GM12878 (cell line): ENCODE measurements around the gene GNAZ. TPM values are rescaled to one million over a fixed set of nuclear protein-coding genes. Genes with fewer than 3 reads are reported as not detected.

Source experiments
- ATAC-seq: fragments of 200-7000 bp; cut with Tn5 transposase; 3 replicates; pipeline ENCODE4 v1.9.1; 2020; ENCODE audit warnings: mild to moderate bottlenecking, moderate library complexity
- BruUV-seq: library from RNA; stranded (reverse); fragments of 400-500 nt; replicated peaks from 2 replicates; lab custom pipeline; 2021; lab: Mats Ljungman, UMichigan
- CTCF ChIA-PET: fragments of 300-600 bp; sonication (Branson Sonifier 250); formaldehyde crosslinking; extraction: SDS; loops from one replicate; lab custom pipeline; 2021; ENCODE audit warnings: inconsistent platforms; lab: Yijun Ruan, JAX
- POLR2A ChIA-PET: fragments of 350-600 bp; formaldehyde crosslinking; extraction: SDS; loops from one replicate; lab custom pipeline; 2021; ENCODE audit warnings: inconsistent platforms; lab: Charles Lee
- RAD21 ChIA-PET: fragments of 300-600 bp; sonication (Branson Sonifier 250); formaldehyde crosslinking; loops from one replicate; lab custom pipeline; 2023; ENCODE audit warnings: antibody characterized with exemption; ENCODE audit not compliant: unreplicated experiment; lab: Charles Lee
- SMC1A ChIA-PET: fragments of 300-600 bp; sonication (Branson Sonifier 250); formaldehyde crosslinking; loops from one replicate; lab custom pipeline; 2023; ENCODE audit not compliant: unreplicated experiment, uncharacterized antibody; lab: Charles Lee
- DNase-seq: peaks from one replicate; pipeline ENCODE4 v3.0.0-alpha.2; 2011; ENCODE audit warnings: low read depth, low spot score
- FAIRE-seq: peaks from 3 replicates; lab custom pipeline; 2011; peaks lifted over from hg19 to GRCh38; lab: Jason Lieb, UNC
- H2AFZ ChIP-seq: 2 replicates; pipeline ENCODE4 v1.6.0; 2011; ENCODE audit warnings: low read depth, low read length, control low read depth; ENCODE audit not compliant: control insufficient read depth
- H3K27ac ChIP-seq: 2 replicates; pipeline ENCODE4 v1.5.1; 2011; ENCODE audit warnings: control low read depth; ENCODE audit not compliant: control insufficient read depth, insufficient read depth
- H3K27me3 ChIP-seq, 2 experiments: replicated peaks in 1 of 2; 2 replicates each; pipeline versions ENCODE4 v1.6.0 to v1.6.1; 2011; ENCODE audit warnings: low read length in 1 of 2; ENCODE audit not compliant: control insufficient read depth in 2 of 2, insufficient read depth in 2 of 2
- H3K36me3 ChIP-seq, 2 experiments: 2 replicates each; pipeline ENCODE4 v1.5.1; 2011; ENCODE audit warnings: low read length in 1 of 2; ENCODE audit not compliant: control insufficient read depth in 2 of 2, insufficient read depth in 2 of 2
- H3K4me1 ChIP-seq: 2 replicates; pipeline ENCODE4 v1.6.1; 2011; ENCODE audit warnings: mild to moderate bottlenecking, low read length, moderate library complexity, mixed read lengths; ENCODE audit not compliant: control insufficient read depth, insufficient read depth
- H3K4me2 ChIP-seq: 2 replicates; pipeline ENCODE4 v1.6.0; 2011; ENCODE audit warnings: control low read depth; ENCODE audit not compliant: control insufficient read depth, insufficient read depth
- H3K4me3 ChIP-seq: fragments of 200-600 bp; sonication (generic); 2 replicates; pipeline ENCODE4 v1.5.1; 2016
- H3K79me2 ChIP-seq: 2 replicates; pipeline ENCODE4 v1.6.0; 2011; ENCODE audit warnings: low read length; ENCODE audit not compliant: control insufficient read depth, insufficient read depth
- H3K9ac ChIP-seq: 2 replicates; pipeline ENCODE4 v1.8.0; 2011; ENCODE audit warnings: low read length, control low read depth, mixed read lengths; ENCODE audit not compliant: control insufficient read depth, insufficient read depth
- H3K9me3 ChIP-seq: replicated peaks from 3 replicates; pipeline ENCODE4 v1.5.1; 2011; ENCODE audit warnings: mild to moderate bottlenecking, low read length; ENCODE audit not compliant: control insufficient read depth, insufficient read depth
- H4K20me1 ChIP-seq: 2 replicates; pipeline ENCODE4 v1.6.0; 2011; ENCODE audit not compliant: control insufficient read depth, insufficient read depth
- BRCA1 ChIP-seq: IDR thresholded peaks from 2 replicates; pipeline ENCODE4 v1.6.1; 2011; ENCODE audit warnings: low read depth, low read length, improper control_type of control experiment
- CEBPB ChIP-seq, 2 experiments: fragments of 150-350 bp in 1 of 2; IDR thresholded peaks; 2 replicates each; pipeline ENCODE4 v1.6.1; 2012 to 2014; ENCODE audit warnings: low read depth in 2 of 2, low read length in 2 of 2, borderline replicate concordance in 1 of 2, inconsistent platforms in 1 of 2
- CHD2 ChIP-seq: IDR thresholded peaks from 2 replicates; pipeline ENCODE4 v1.6.1; 2011; ENCODE audit warnings: low read depth, low read length, improper control_type of control experiment, borderline replicate concordance
- CREB1 ChIP-seq: IDR thresholded peaks from 2 replicates; pipeline ENCODE4 v1.6.1; 2012; ENCODE audit warnings: low read depth, mild to moderate bottlenecking, inconsistent platforms
- FOXK2 ChIP-seq: fragments of 450-650 bp; IDR thresholded peaks from 2 replicates; pipeline ENCODE4 v1.6.1; 2017; ENCODE audit warnings: mild to moderate bottlenecking, moderate library complexity
- FOXM1 ChIP-seq: IDR thresholded peaks from 2 replicates; pipeline ENCODE4 v1.6.1; 2012; ENCODE audit warnings: low read depth, mild to moderate bottlenecking, inconsistent platforms, low read length, moderate library complexity
- GABPA ChIP-seq: IDR thresholded peaks from 2 replicates; pipeline ENCODE4 v1.6.1; 2014; ENCODE audit warnings: antibody characterized with exemption, low read depth, mild to moderate bottlenecking, inconsistent platforms
- POLR2AphosphoS2 ChIP-seq: IDR thresholded peaks from 2 replicates; pipeline ENCODE4 v1.6.1; 2011; ENCODE audit warnings: low read depth, mild to moderate bottlenecking, low read length, improper control_type of control experiment, moderate library complexity
- RAD21 ChIP-seq: IDR thresholded peaks from 2 replicates; pipeline ENCODE4 v1.6.1; 2011; ENCODE audit warnings: mild to moderate bottlenecking, low read depth, low read length, moderate library complexity; ENCODE audit not compliant: insufficient read depth
- STAT3 ChIP-seq: IDR thresholded peaks from 2 replicates; pipeline ENCODE4 v1.6.1; 2011; ENCODE audit warnings: low read depth, low read length, improper control_type of control experiment
- ZBTB33 ChIP-seq: fragments of 450-650 bp; IDR thresholded peaks from 2 replicates; pipeline ENCODE4 v1.6.1; 2017; ENCODE audit warnings: mild to moderate bottlenecking
- WGBS: methylation state at CpG from one replicate; pipeline ENCODE4 v1.1.6; 2016; ENCODE audit warnings: low lambda C conversion rate; ENCODE audit not compliant: insufficient replicate concordance, insufficient coverage; ENCODE audit errors: missing lambda C conversion rate; 5-methylcytosine and 5-hydroxymethylcytosine counted together
- in situ Hi-C: fragments of 300-500 bp; cut with MboI; formaldehyde crosslinking; loops from 9 replicates; pipeline ENCODE4 v1.14.3; 2018; ENCODE audit warnings: mixed read lengths
- intact Hi-C: fragments of 100-400 bp; cut with micrococcal nuclease; formaldehyde crosslinking; loops from one replicate; pipeline ENCODE4 v1.14.2; 2022; ENCODE audit not compliant: unreplicated experiment
- polyA plus RNA-seq, 11 experiments: library from polyadenylated mRNA; depleted of rRNA in 4 of 11; unstranded in 6 of 11; stranded (reverse) in 5 of 11; fragments of >200 nt; fragmentation: Nextera tagmentation in 4 of 11; fragmentation: Illumina TruSeq in 1 of 11; extraction: Ambion mirVana in 4 of 11; extraction: Trizol in 1 of 11; gene quantifications; 1 replicate in 1 of 11; 2 replicates in 10 of 11; pipeline versions ENCODE4 v1.2.1 to v1.2.3, GENCODE V29; 2011 to 2016; ENCODE audit warnings: inconsistent platforms in 2 of 11, missing spikeins in 2 of 11, low read depth in 1 of 11
- total RNA-seq, 4 experiments: library from RNA; depleted of rRNA in 3 of 4; stranded (reverse); fragments of >200 nt in 3 of 4; fragmentation: Illumina TruSeq in 1 of 4; extraction: Trizol in 1 of 4; gene quantifications; 2 replicates each; pipeline versions ENCODE4 v1.2.1 to v1.2.3, GENCODE V29; 2013 to 2021
- TF ChIP-seq, protein P1 (sequence below), 3 experiments: IDR thresholded peaks in 2 of 3; conservative IDR thresholded peaks in 1 of 3; 2 replicates each; pipeline ENCODE4 v1.5.1; 2011; ENCODE audit warnings: low read depth in 3 of 3, low read length in 3 of 3, mild to moderate bottlenecking in 3 of 3, control low read depth in 2 of 3, moderate library complexity in 2 of 3, inconsistent platforms in 1 of 3, mixed read lengths in 1 of 3; ENCODE audit not compliant: control insufficient read depth in 2 of 3, insufficient read depth in 1 of 3; ENCODE audit errors: extremely low read depth in 1 of 3

GNAZ gene
- total and polyA plus RNA-seq, 10 of the 15 experiments (the other 5 are each of a cell fraction or from before 2014, with no cell fraction given), result 0.09 to 1.0 (median 0.44) TPM; not detected in 1

GRCh38 chr22:23094695-23095681, 24.7 kb downstream of the GNAZ start:
- no peak for ATAC-seq

More at GRCh38 chr22:23094695-23095681, 24.7 kb downstream of the GNAZ start:
- Histone ChIP-seq H3K79me2 (no peaks in the 10 kb centered on the region), H3K27ac (no peak overlapping the region), H2AFZ (no peak overlapping the region), H3K36me3 (no peaks in the 10 kb centered on the region), H3K4me3 (no peak overlapping the region), H3K9me3 (no peaks in the 10 kb centered on the region), H3K4me2 (no peak overlapping the region), H3K27me3 (no peaks in the 10 kb centered on the region), H3K4me1 (no peaks in the 10 kb centered on the region), H4K20me1 (no peaks in the 10 kb centered on the region), H3K9ac (no peak overlapping the region)
- intact Hi-C loops, result no loop called here
- no peak for DNase-seq
- ChIA-PET POLR2A (no interaction called here), RAD21 (interaction anchor here (2.3 kb wide), 1 partner anchor 135 kb away, joined by 7 read pairs; no protein-coding TSS in a partner anchor), SMC1A (no interaction called here), CTCF (no interaction called here)
- in situ Hi-C loops, result no loop called here
- BruUV-seq, result no TSS peak
- TF ChIP-seq FOXM1 (no peak), CREB1 (no peak), CEBPB (IDR thresholded peaks at IDR 0.05; ENCODE audit: borderline replicate concordance in 1 of 2, low read depth in 2 of 2, low read length in 2 of 2) (no peak), CHD2 (no peak), BRCA1 (no peak), RAD21 (no peak), POLR2AphosphoS2 (no peak), ZBTB33 (no peak), STAT3 (no peak), FOXK2 (no peak), GABPA (no peak)
- TF ChIP-seq, protein P1, sequence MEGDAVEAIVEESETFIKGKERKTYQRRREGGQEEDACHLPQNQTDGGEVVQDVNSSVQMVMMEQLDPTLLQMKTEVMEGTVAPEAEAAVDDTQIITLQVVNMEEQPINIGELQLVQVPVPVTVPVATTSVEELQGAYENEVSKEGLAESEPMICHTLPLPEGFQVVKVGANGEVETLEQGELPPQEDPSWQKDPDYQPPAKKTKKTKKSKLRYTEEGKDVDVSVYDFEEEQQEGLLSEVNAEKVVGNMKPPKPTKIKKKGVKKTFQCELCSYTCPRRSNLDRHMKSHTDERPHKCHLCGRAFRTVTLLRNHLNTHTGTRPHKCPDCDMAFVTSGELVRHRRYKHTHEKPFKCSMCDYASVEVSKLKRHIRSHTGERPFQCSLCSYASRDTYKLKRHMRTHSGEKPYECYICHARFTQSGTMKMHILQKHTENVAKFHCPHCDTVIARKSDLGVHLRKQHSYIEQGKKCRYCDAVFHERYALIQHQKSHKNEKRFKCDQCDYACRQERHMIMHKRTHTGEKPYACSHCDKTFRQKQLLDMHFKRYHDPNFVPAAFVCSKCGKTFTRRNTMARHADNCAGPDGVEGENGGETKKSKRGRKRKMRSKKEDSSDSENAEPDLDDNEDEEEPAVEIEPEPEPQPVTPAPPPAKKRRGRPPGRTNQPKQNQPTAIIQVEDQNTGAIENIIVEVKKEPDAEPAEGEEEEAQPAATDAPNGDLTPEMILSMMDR (IDR thresholded peaks at IDR 0.05 in 2 of 3, conservative IDR thresholded peaks at IDR 0.05 in 1 of 3; ENCODE audit: control insufficient read depth in 2 of 3, extremely low read depth in 1 of 3, insufficient read depth in 1 of 3, low read depth in 3 of 3, low read length in 3 of 3), result no peak
- FAIRE-seq, result no peak
- whole genome bisulfite sequencing, result 66% methylated on average over 30 of the region's 31 CpGs
